AG09319 (cell line): ENCODE measurements around the gene CEP290.
"Not testable (repeated sequence)": the region's sequence is repeated elsewhere in the genome, so short reads cannot be mapped to it uniquely, and the experiment has no call there.

Experiments used
- DNase-seq: peaks from one replicate; pipeline ENCODE4 v3.0.0-alpha.2; 2010; ENCODE audit warnings: low read depth; ENCODE audit errors: extremely low read depth
- CTCF ChIP-seq: IDR thresholded peaks from 2 replicates; pipeline ENCODE4 v1.5.1; 2011; ENCODE audit warnings: low read depth, mild to moderate bottlenecking, inconsistent platforms, low read length, moderate library complexity

Gene CEP290

GRCh38 chr12:88044035-88044434 lies 97.9 kb downstream of the CEP290 start:
- TF ChIP-seq CTCF = no peak
- DNase-seq = no peak

GRCh38 chr12:88037770-88038169 lies 104.1 kb downstream of the CEP290 start:
- TF ChIP-seq CTCF = no peak
- DNase-seq = no peak

GRCh38 chr12:88036353-88036965 lies 105.4 kb downstream of the CEP290 start:
- TF ChIP-seq CTCF = no peak
- DNase-seq = peak; percentile 16

- TF ChIP-seq CTCF = no peak
- DNase-seq = no peak
Observed at GRCh38 chr12:88035907-88036289, 106.0 kb downstream of the CEP290 start.

GRCh38 chr12:88035271-88035906 lies 106.5 kb downstream of the CEP290 start:
- DNase-seq = peak; percentile 35
- TF ChIP-seq CTCF = no peak

- not testable (repeated sequence) for DNase-seq
Observed at GRCh38 chr12:88031161-88031560, 110.7 kb downstream of the CEP290 start.

- no peak for DNase-seq
- TF ChIP-seq CTCF = no peak
Observed at GRCh38 chr12:88029093-88029665, 112.7 kb downstream of the CEP290 start, which contains the start of gene C12orf50. Gene C12orf50 (minus strand): TSS chr12:88029401. CDS start chr12:88026962, 2,439 bp downstream.

GRCh38 chr12:88026196-88026595 lies 115.7 kb downstream of the CEP290 start:
- TF ChIP-seq CTCF = no peak

More at GRCh38 chr12:88026196-88026595, 115.7 kb downstream of the CEP290 start:
- no peak for DNase-seq
